HG03108 (cell line): ENCODE data around the gene NRXN3.

Experiments used
- ATAC-seq: cut with Tn5 transposase; IDR thresholded peaks from one replicate; pipeline ENCODE4 v1.9.1; 2021; ENCODE audit warnings: moderate library complexity; ENCODE audit not compliant: unreplicated experiment

The NRXN3 gene

DNA sequence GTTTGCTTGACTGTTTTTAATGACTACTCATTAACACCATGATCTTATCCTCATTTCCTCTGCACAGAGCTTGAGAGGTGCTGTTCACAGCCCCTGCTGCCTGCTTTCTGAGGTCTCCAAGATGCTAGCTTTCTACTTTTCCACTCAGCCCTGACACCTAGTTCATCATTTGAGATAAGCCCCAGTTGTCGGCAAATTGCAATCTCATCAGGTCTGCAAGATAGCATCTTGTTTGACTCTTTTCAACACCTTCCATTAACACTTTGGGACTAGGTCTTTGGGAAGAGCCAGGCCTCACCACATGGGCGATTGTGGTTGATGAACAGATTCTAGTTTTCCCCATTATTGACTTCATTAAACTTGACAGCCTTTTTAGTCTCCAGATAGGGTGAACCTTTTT, 1136.4 kb downstream of the NRXN3 start:
- no peak for ATAC-seq

DNA sequence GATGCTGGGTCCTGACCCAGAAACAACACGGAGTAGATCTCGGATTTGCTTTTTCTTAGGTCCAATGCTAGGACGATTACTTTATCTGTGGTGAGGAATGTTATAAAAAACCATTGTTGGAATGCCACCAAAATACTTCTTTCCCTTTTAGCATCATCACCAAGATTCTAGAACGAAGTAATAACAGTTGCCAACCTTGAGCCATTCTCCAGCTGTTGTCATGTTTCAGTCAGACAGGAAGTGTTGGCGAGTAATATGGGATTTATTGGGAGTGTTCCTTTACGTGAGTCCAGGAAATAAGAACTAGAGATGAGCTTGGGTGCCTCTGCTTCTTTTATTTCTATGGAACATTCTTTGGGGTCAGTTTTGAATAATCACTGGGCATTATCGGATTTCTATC, 1148.2 kb downstream of the NRXN3 start:
- no peak for ATAC-seq

DNA sequence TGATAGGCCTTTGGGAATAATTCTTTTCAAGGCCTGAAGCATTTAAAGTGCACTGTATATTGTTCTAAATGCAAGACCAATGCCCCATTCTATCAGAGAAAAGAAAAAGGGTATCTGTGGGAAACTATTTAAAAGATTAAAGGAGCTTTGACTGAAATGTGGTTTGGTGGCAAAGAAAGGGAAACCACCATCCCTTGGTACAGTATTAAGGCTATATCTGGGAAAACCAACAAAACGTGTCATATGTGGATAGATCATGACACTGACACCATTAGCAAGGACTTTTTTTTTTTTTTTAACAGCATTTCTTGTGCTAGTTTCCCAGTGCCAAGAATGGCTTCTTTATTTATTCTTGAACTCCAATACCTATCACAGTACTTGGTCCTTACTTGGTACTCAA, 1150.4 kb downstream of the NRXN3 start:
- no peak for ATAC-seq

DNA sequence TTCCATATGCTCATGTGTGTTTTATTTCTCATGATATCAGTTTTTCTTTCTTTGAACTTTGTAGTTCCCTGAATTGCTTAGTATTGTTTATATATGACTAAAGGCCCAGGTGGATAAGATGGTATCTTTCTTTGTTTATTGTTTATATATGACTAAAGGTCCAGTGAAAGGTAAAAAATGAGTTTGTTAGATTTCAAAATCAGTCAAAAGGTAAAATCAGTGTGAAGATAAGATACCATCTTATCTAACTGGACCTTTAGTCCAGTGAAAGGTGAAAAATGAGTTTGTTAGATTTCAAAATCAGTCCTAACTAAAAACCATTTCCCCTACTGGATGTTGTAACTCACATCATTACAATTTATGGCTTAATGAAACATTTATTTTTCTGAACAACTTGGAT, 1150.9 kb downstream of the NRXN3 start:
- no peak for ATAC-seq

DNA sequence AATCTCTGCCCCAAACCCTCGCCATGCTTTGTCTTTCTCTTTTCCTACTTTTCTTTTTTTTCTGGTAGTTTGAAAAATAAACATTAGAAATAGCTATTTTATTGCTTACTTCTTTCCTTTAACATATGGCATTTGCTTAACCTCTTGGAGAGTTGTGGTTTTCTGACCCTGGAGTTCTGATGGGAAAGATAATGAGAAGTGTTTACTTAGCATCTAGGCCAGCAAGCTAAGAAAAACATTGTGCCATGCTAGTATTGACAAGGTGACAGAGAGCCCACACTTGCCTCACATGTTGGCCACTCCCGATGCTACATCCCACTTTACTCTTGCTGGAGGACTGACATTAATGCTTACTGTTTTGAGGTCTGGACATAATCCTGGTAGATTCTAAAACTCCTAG, 1154.9 kb downstream of the NRXN3 start:
- no peak for ATAC-seq

DNA sequence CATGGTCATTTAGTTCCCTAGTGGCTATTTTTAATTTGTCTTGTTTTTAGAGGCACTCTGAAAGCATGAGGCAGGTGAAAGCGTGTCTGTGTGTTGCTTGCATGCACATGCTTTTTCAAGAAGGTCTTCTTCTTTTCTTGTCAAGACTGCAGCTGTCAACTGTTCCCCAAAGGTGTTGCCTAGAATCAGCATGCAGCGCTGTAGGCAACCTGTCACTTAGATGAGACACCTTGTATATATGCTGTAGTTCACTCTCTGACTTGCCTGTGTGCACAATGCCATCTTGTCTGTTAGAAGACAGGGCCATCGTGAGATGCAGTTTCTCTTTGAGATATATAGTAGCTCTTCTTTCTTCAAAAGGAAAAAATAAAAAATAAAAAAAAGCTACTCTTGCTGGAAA, 1155.4 kb downstream of the NRXN3 start:
- no peak for ATAC-seq

DNA sequence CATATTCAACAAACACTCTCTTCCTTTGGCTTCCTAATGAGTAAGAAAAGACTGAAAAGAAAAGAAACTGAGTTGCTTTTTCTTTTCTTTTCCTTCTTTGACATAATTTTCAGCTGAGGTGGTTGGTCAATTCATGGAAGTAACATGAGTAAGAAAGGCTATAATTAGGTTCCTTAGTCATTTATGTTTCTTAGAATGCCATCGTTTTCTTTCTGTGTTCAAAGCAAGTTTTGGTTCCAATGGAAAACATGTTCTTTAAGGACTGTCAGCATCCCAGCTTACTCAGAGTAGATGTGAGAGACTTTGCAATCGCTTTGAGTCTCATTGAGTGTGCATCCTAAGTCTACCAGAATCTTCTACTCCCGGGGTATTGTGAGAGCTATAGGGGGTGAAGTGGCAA, 1158.7 kb downstream of the NRXN3 start:
- no peak for ATAC-seq

DNA sequence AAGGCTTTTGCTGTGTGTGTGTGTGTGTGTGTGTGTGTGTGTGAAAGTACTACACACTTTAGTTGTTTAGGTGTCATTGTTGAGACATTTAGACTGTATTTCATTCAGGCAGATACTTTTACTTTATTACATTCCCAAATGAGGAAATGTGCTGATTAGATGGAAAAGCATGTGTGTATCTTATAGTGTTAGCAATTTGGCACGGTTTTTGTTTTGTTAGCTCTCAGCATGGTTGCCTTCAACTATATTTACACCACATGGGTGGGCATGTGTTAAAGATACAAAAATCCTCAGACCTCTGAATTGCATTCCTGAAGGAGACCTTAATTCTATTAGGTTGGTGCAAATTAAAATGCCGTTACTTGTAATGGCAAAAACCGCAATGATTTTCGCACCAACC, 1161.7 kb downstream of the NRXN3 start:
- no peak for ATAC-seq

DNA sequence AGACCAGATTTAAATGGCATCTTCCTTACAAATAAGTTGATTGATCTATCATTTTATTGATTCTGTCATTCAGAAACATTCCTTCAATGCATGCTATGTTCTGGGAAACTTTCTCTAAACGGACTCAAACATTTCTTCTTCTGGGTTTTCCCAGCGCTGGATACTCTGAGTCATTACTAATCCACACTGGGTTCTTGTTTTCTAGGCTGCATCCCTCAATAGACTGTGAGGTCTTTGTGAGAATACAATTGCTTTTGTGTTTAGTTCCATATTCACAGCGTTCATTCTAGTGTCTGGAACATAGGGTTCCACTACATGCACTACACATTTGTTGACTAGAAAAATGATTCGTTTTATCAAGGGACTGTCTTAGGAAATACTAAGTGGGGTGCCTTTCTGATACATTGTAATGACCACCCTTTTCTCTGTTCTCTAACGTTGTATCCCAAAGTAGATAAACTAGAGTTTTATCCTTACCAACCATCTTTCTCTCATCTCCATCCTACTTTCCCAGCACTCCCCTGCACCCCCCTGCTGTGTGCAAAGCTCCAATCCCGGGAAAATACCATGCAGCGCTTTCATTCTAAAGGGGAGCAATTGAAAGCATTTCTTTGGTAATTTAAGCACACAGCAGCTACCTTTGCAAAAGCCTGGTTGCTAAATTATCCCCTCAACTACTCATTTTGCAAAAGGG, 1162.5 kb downstream of the NRXN3 start:
- no peak for ATAC-seq

DNA sequence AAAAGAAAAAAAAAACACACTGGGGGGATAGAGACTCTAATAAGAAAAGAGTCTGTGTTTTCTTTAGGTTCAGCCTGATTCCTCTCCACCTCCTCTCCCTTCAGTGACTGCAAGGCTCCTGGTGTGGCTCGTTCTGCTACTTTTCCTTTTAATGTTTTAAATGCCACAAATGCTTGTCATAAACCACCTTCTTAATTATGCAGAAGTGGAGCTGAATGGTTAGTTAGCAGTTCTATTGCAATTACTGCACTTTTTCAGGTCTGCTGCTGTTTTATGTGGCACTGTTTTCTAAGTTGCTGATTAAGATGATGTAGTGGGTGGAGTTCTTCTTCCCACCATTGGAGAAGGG, 1163.0 kb downstream of the NRXN3 start:
- ATAC-seq = no peak

DNA sequence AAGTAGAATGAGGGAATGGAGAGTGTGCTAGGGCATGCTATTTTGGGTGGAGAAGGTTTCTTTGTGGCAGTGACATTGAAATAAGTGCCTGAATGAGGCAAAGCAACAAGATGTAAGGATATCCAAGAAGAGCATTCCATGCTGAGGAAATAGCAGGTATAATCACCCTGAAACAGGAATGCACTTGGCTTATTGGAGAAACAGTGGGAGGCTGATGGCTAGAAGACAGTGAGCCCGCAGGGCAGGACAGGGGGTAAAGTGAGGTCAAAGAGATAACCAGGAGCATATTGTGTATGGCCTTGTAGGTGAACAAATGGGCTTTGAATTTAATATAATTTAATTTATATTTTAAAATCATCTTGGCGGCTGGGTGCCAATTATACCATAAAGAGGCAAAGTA, 1164.1 kb downstream of the NRXN3 start:
- ATAC-seq = no peak

DNA sequence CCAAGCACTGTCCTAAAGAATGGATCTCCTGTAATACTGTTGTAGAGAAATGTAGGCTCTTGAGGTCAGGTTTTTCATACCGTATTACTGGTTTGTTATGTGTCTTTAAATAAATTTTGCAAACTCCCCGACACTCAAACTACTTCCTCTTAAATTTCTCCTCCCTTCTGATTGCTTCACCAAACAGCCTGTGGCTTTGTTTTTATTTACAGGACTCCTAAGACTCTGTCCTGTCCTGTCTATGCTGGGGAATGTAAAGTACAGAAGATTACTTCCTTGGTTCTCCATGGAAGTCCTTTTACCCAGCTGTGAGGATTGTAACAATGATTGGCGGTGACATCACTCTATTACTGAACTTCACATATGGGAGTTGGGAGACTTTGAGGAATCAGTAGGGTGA, 1167.6 kb downstream of the NRXN3 start:
- no peak for ATAC-seq

DNA sequence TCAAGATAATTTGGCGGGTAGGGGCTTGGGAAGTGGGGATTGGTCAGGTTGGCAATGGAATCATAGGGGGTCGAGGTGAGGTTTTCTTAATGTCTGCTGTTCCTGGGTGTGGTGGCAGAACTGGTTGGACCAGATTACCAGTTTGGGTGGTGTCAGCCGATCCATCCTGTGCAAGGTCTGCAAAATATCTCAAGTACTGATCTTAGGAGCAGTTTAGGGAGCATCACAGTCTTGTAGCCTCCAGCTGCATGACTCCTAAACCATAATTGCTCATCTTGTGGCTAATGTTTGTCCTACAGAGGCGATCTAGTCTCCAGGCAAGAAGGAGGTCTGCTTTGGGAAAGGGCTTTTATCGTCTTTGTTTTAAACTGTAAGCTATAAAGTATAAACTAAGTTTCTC, 1172.8 kb downstream of the NRXN3 start:
- ATAC-seq = no peak

DNA sequence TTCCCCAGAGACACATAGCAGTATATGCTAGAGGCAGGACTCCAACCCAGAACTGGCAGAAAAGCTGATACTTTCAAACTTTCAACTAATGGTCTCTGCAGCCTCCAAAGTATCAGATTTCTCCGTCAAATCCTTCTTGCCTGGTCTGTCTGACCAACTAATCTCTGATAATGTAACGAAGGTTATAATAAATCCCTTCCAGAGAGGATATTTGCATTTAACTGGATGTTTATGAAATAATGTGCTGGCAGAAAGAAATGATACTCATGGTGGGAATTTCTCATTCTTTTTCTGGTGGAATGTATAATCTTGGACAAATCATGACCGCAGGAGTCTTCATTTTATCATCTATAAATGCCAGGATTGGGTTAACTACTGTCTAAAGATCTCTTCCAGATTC, 1180.8 kb downstream of the NRXN3 start:
- no peak for ATAC-seq

DNA sequence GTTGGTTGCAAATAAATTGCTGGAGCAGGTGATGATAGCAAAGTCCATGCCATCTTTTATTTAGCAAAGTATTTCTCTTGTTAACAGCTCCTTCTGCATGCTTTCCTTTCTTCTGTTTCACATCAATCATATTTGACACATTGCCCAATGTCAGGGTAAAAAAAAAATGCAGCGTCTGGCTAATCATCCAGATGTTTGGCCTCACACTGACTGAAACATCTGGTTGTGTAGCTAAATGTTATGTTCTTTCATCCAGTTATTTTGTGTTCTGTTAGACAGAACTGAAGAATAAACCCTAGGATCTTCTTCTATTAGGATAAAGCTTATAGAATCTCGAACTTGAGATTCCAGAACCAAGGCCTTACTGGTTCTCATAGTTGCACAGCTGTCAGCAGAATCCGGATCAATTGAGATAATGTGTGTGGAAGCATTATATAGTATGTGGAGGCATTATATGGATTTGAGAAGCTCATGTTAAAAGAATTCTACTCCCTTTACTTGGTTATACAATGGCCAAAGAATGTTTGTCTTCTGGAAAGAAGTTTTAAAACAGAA, 1182.0 kb downstream of the NRXN3 start:
- ATAC-seq = no peak

DNA sequence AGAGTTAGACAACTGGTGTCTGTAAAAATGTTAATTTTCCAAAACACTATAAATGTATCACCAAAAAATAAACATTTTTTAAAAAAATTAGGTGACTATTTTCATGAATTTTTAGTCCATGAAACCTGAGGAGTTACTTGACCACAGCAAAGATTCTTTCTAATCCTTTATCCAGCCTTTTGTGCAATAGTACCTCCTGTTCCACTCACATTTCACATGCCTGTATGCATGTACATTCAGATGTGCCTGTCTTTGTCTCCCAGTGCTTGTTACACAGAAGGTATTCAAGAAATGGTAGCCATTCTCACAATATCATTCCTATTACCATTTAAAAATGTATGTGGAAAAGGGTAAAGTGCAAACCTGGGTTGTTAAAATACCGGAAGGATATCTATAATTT, 1184.2 kb downstream of the NRXN3 start:
- no peak for ATAC-seq

DNA sequence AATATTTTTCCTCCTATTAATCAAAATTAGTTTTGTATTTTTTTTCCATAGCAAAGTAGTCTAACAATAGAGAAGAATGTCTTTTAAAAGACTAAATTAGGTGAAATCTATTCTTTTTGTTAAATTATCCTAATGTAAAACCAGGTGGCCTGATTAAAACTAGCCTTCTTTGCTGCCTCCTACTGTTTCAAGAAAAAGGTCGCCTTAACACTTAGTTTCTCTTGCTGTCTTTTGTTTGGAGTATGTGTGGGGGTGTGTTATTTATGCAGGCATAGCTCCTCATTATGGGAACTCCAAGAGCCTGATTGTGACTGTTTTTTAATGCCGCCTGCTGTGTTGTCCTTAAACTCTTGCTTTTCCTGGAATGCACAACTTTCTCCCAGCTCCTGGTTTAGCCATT, 1185.9 kb downstream of the NRXN3 start:
- no peak for ATAC-seq

DNA sequence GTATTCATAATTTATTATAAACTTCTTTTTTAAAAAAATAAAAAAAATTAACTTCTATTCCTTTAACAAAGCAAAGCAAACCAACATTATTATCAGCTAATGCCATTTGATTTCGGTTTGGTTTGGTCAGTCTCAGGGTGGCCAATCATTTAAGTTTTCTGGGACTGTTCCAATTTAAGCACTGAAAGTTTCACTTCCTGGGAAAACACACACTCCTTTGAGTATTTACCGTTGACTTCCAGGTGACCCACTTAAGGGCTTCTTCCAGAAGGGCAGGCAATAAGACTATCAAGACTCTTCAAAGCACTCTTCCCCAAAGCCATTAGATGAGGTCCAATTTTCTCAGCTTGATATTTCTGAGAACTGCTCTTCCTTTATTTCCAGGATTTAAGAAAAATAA, 1187.1 kb downstream of the NRXN3 start:
- no peak for ATAC-seq

DNA sequence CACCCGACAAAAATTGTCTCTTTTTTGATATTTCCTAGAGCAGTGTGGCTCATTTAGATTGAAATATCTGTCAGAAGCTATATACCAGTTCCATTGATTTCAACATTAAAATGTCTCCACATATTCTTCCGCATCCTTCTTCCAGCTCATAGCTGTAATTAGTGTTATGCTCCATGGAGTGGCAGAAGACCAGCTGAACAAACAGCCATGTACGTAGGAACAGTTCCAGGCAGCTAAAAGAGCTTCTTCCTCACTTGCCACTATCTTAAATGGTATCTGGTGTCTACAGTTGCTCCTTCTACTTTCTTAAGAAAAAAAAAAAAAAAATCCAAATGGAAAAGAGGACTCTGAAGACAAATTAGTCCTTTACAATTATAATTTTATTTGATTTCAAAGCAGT, 1193.1 kb downstream of the NRXN3 start:
- ATAC-seq = no peak

DNA sequence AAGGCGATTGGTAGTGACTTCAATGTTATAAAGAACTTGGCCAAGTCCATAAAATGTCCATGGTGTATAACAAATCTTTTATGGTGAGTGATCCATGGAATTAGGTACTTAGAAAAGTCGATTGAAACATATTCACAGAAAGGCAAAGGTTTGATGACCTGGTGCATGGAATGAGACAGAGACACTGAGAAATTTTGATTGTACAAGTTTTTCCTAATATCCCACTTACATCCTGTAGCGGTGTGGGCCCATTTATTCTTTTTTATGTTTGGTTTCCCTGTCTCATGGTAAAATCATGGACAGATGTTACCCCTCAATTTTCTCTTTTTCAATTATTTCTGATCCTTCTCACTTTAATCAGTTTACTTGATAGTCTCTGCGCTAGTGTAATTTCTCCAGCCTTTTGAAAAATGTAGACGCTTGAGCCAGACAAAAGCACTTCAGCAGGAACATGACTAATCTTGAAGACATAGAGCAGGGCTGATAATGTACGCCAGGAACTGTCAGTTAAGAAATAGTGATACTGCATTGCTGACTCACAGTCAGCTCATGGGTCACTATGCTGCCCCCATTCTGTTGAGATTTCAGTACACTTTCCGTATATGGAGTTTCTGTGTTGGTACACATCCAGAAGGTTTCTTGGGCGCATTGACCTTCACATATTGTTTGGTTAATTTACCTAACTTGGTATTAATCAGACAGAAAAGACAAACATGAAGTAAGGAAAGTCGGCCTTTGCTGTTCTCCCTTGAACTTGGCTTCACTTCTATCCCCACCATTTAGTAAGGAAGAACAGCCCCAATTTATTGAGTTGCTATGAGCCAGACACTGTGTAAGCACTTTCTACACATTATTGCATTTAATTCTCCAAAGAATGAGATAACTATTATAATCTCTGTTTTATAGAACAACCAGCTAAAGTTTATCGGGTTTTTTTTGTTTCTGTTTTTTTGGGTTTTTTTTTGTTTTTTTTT, 1199.5 kb downstream of the NRXN3 start:
- no peak for ATAC-seq

DNA sequence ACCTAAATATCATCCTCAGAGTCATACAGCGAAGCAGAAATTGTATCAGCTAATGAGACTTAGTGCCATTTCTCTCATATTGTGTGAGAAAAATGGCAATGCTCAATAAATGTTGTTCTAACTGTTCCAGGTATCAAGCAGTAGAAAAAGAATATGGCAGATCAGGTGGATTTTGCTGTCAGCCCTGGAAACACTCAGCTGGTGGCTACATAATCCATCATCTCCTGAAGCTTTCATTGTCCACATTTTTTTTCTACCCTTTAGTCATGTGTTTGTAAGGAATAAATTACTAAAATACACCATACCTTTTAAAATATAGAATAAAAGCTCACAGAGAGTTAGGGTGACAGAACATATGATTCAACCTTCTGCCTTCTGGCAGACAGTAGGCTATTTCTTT, 1200.8 kb downstream of the NRXN3 start:
- no peak for ATAC-seq

DNA sequence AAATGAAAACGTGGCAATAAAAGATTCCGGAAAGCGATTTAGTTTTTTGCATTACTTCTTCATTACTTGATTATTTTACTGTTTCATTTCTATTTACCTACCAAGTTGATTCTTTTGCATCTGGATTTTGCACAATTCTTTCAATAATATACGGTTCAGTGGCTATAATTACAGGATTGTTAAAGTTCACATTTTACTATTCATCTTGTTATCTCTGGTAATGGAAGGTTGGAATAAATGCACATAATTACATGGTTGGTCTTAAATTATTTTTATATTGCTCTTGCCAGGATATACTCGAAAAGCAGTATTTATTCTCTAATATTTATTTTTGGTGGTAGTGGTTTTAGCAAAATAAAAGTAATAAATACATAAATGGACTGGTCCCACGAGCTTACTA, 1203.3 kb downstream of the NRXN3 start:
- ATAC-seq = no peak
